Activated CD4-positive, alpha-beta memory T cell treated with anti-CD3 and anti-CD28 coated beads for 36 hours (primary cell): ENCODE data around the gene KDM6B. TPM values are rescaled to one million over a fixed set of nuclear protein-coding genes. Genes with fewer than 3 reads are reported as not detected.

ENCODE experiments used
- CTCF ChIA-PET: fragments of 350-600 bp; sonication (Branson Sonifier 250); formaldehyde crosslinking; loops from one replicate; lab custom pipeline; 2021; ENCODE audit warnings: antibody characterized with exemption, inconsistent platforms; lab: Charles Lee
- POLR2A ChIA-PET: fragments of 350-600 bp; sonication (Branson Sonifier 250); formaldehyde crosslinking; loops from one replicate; lab custom pipeline; 2021; ENCODE audit warnings: antibody characterized with exemption; lab: Charles Lee
- DNase-seq: peaks from one replicate; pipeline ENCODE4 v3.0.0-alpha.2; 2020
- H3K27ac Mint-ChIP-seq: one replicate; pipeline ENCODE4 v1.8.0; 2021; ENCODE audit warnings: mixed read lengths
- H3K27me3 Mint-ChIP-seq: one replicate; pipeline ENCODE4 v1.8.0; 2021; ENCODE audit warnings: mixed read lengths
- H3K36me3 Mint-ChIP-seq: one replicate; pipeline ENCODE4 v1.8.0; 2021; ENCODE audit warnings: mixed read lengths
- H3K4me1 Mint-ChIP-seq: one replicate; pipeline ENCODE4 v1.8.0; 2021; ENCODE audit warnings: low read depth, mixed read lengths
- H3K4me3 Mint-ChIP-seq: one replicate; pipeline ENCODE4 v1.8.0; 2021; ENCODE audit warnings: mild to moderate bottlenecking, mixed read lengths
- H3K9me3 Mint-ChIP-seq: one replicate; pipeline ENCODE4 v1.8.0; 2021; ENCODE audit warnings: mixed read lengths
- intact Hi-C: fragments of 100-400 bp; cut with micrococcal nuclease; formaldehyde crosslinking; loops from one replicate; pipeline ENCODE4 v1.15.1; 2023
- total RNA-seq, 2 experiments: library from RNA; stranded (reverse); gene quantifications; one replicate each; pipeline ENCODE4 v1.2.3, GENCODE V29; 2021

KDM6B gene
- total RNA-seq, 2 experiments from 2014 or later: 44.1 to 49.6 TPM

GRCh38 chr17:7864995-7865650 lies 31.1 kb downstream of the KDM6B start:
- POLR2A ChIA-PET: interaction anchor here (0.5 to 0.6 kb wide), 2 partner anchors 67 to 73 kb away, joined by 3 read pairs; partner anchors contain the start of genes CNTROB and TRAPPC1

DNA sequence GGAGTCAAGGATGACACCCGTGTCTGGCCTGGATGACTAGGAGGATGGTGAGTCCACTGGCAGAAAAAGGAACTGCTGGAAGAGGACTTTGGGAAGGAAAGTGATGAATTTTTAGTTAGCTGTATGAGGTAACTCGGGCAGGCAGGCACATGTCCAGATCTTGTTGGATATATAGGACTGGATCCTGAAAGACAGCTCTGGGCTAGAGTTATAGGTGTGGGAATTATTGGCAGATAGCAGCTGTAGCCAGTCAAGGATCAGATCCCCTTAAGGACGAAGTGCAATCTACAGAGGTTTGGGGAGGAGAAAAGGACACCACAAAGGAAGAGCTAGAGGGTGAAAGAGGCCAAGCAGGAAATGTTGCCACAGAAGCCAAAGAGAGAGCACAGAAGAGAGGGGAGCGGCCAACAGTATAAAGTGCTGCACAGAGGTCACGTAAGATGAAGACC lies 33.9 kb downstream of the KDM6B start:
- H3K4me3 Mint-ChIP-seq: no peak overlapping the region
- H3K36me3 Mint-ChIP-seq: peaks cover 12% of the 10 kb centered on the region
- CTCF ChIA-PET: interaction anchor here (1.2 to 3.2 kb wide), 4 partner anchors 10 to 122 kb away, joined by 5 to 19 read pairs (median 10); no protein-coding TSS in a partner anchor
- DNase-seq: no peak
- POLR2A ChIA-PET: interaction anchor here (1.3 kb wide), 1 partner anchor 122 kb away, joined by 3 read pairs; no protein-coding TSS in a partner anchor
- H3K4me1 Mint-ChIP-seq: peaks cover 25% of the 10 kb centered on the region
- H3K27ac Mint-ChIP-seq: peak overlapping the region; percentile 60
- intact Hi-C loops: no loop called here
- no peaks in the 10 kb centered on the region for H3K27me3 Mint-ChIP-seq
- no peaks in the 10 kb centered on the region for H3K9me3 Mint-ChIP-seq

More at GRCh38 chr17:7864995-7865650, 31.1 kb downstream of the KDM6B start:
- Mint-ChIP-seq H3K4me3 (no peak overlapping the region), H3K27ac (no peak overlapping the region), H3K9me3 (no peaks in the 10 kb centered on the region), H3K4me1 (peaks cover 25% of the 10 kb centered on the region), H3K36me3 (peaks cover 14% of the 10 kb centered on the region), H3K27me3 (no peaks in the 10 kb centered on the region)
- CTCF ChIA-PET: interaction anchor here (0.6 to 9.3 kb wide), 9 partner anchors 8 to 207 kb away, joined by 3 to 134 read pairs (median 4); partner anchors contain the start of gene NAA38
- intact Hi-C loops: no loop called here
- no peak for DNase-seq

DNA sequence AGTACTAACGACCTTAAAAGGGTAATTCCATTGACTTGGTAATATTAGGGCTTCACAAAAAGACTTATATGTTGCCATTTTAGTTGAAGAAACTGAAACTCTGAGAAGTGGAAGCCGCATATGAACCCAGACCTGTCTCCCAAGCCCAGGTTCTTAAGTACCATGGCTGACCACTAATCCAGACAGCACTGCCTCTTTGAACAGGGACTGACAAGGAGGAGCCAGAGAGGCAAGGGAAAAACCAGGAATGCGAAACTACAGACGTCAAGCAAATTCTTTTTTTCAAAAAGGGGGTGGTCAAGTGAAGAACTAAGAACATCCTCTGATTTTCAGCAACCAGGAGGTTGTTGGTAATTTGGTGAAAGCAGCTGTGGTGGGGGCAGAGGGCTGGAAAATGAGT lies 39.0 kb downstream of the KDM6B start:
- intact Hi-C loops: no loop called here
- Mint-ChIP-seq H3K4me1 (peaks cover 12% of the 10 kb centered on the region), H3K27ac (no peak overlapping the region), H3K4me3 (no peak overlapping the region), H3K27me3 (no peaks in the 10 kb centered on the region), H3K9me3 (no peaks in the 10 kb centered on the region), H3K36me3 (peaks cover 9% of the 10 kb centered on the region)
- ChIA-PET POLR2A (interaction anchor here (1.4 kb wide), 1 partner anchor 16 kb away, joined by 3 read pairs; the partner anchor contains the start of gene NAA38), CTCF (interaction anchor here (0.6 to 4.4 kb wide), 2 partner anchors 9 to 11 kb away, joined by 3 to 26 read pairs; no protein-coding TSS in a partner anchor)
- no peak for DNase-seq

GRCh38 chr17:7875804-7876370 lies 41.9 kb downstream of the KDM6B start:
- no peak overlapping the region for H3K27ac Mint-ChIP-seq
- H3K4me3 Mint-ChIP-seq: no peak overlapping the region
- POLR2A ChIA-PET: interaction anchor here (0.5 kb wide), 1 partner anchor 25 kb away, joined by 3 read pairs; no protein-coding TSS in a partner anchor
- intact Hi-C loops: no loop called here
- DNase-seq: no peak
- no peaks in the 10 kb centered on the region for H3K27me3 Mint-ChIP-seq
- H3K9me3 Mint-ChIP-seq: no peaks in the 10 kb centered on the region
- CTCF ChIA-PET: interaction anchor here (1.0 to 1.1 kb wide), 2 partner anchors 19 to 113 kb away, joined by 3 read pairs; partner anchors contain the start of gene NAA38
- no peaks in the 10 kb centered on the region for H3K4me1 Mint-ChIP-seq
- H3K36me3 Mint-ChIP-seq: peaks cover 9% of the 10 kb centered on the region

GRCh38 chr17:7878234-7878633 lies 44.2 kb downstream of the KDM6B start:
- DNase-seq: no peak
- intact Hi-C loops: no loop called here
- Mint-ChIP-seq H3K4me1 (no peaks in the 10 kb centered on the region), H3K9me3 (no peaks in the 10 kb centered on the region), H3K27ac (no peak overlapping the region), H3K27me3 (no peaks in the 10 kb centered on the region), H3K4me3 (no peak overlapping the region), H3K36me3 (peaks cover 6% of the 10 kb centered on the region)
- POLR2A ChIA-PET: interaction anchor here (0.5 kb wide), 1 partner anchor 19 kb away, joined by 3 read pairs; no protein-coding TSS in a partner anchor
- CTCF ChIA-PET: interaction anchor here (0.7 to 2.3 kb wide), 2 partner anchors 11 to 15 kb away, joined by 4 to 9 read pairs; no protein-coding TSS in a partner anchor

DNA sequence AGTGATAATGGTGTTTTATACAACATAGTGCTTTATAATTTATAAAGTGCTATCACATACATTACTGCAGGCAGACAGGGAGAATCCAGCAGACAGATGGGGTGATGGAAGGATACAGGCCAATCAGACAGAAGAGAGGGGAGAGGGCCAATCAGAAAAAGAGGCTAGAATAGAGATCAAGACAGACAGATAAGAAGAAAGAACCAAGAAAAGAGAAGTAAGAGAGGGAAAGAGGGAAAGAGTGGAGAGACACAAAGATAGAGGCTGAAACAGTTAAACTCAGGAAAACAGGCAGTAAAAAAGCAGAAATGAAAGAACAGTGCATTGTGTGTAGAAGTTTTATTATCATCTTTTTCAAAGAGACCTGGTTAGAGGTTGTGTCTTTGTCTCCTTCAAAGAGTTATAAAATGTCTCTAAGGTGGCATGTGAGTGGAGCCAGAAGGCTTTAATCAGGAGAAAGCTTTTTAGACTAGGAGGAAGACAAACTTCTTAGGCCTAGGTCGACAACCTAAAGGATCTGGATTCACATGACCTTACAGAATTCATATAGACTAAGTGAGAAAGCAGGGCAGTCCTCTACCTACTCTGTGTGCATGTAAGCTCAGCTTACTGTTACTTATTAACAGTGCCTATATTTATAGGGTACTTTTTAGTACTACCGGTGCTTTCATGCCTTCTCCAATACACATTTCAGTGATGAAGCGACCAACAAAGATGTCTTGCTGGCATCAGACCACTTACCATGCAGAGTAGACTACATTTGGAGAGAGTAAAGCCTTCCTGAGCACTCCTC lies 46.3 kb downstream of the KDM6B start:
- no peaks in the 10 kb centered on the region for H3K27me3 Mint-ChIP-seq
- intact Hi-C loops: no loop called here
- H3K4me3 Mint-ChIP-seq: no peak overlapping the region
- ChIA-PET POLR2A (no interaction called here), CTCF (interaction anchor here (1.5 kb wide), 1 partner anchor 19 kb away, joined by 3 read pairs; no protein-coding TSS in a partner anchor)
- no peak for DNase-seq
- H3K36me3 Mint-ChIP-seq: no peaks in the 10 kb centered on the region
- no peaks in the 10 kb centered on the region for H3K9me3 Mint-ChIP-seq
- H3K4me1 Mint-ChIP-seq: no peaks in the 10 kb centered on the region
- no peak overlapping the region for H3K27ac Mint-ChIP-seq

DNA sequence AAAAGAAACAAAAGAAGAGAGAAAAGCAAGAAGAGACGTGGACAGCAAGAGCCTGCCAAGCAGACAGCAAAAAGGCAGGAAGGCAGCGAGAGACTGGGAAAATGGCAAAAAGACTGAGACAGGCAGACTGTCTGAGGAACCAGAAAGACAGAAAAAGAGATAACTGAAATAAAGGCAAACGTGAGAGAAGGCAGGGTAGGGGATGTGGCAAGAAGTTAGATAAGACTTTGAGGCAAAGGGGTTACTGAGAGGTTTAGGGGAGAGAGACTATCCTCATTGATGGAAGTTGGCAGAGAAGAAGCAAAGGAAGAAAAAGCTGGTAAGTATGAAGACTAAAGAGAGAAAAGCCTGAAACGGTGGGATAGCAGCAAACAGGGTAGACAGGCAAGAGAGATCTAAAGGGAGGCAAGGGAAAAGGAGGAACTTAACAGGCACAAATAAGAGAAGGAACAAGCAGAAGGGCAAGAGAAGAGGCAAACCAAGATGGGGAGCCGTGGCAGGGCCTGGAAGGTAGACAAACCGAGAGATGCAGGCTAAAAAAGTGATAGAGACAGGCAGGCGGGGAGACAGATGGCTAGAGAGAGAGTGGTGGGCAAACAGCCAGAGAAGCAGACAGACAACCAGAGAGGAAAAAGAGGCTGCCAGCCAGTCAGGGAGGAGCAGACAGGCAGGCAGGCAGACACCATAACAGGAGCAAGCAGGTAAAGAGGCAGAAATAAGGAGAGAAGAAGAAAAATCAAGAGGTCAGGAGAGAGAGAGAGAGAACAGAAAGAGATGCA lies 47.4 kb downstream of the KDM6B start:
- H3K4me1 Mint-ChIP-seq: no peaks in the 10 kb centered on the region

GRCh38 chr17:7882068-7882467 lies 48.1 kb downstream of the KDM6B start:
- H3K27ac Mint-ChIP-seq: no peak overlapping the region
- peaks cover 5% of the 10 kb centered on the region for H3K36me3 Mint-ChIP-seq
- CTCF ChIA-PET: interaction anchor here (1.0 kb wide), 1 partner anchor 108 kb away, joined by 3 read pairs; no protein-coding TSS in a partner anchor
- H3K4me1 Mint-ChIP-seq: no peaks in the 10 kb centered on the region
- POLR2A ChIA-PET: no interaction called here
- no peak for DNase-seq
- H3K9me3 Mint-ChIP-seq: no peaks in the 10 kb centered on the region
- H3K4me3 Mint-ChIP-seq: no peak overlapping the region
- intact Hi-C loops: no loop called here
- H3K27me3 Mint-ChIP-seq: no peaks in the 10 kb centered on the region

More for the DNA sequence above, 47.4 kb downstream of the KDM6B start:
- no peak for DNase-seq
- peaks cover 5% of the 10 kb centered on the region for H3K36me3 Mint-ChIP-seq
- H3K4me3 Mint-ChIP-seq: no peak overlapping the region
- no peak overlapping the region for H3K27ac Mint-ChIP-seq
- CTCF ChIA-PET: no interaction called here
- no peaks in the 10 kb centered on the region for H3K27me3 Mint-ChIP-seq
- POLR2A ChIA-PET: no interaction called here
- intact Hi-C loops: no loop called here
- H3K9me3 Mint-ChIP-seq: no peaks in the 10 kb centered on the region

DNA sequence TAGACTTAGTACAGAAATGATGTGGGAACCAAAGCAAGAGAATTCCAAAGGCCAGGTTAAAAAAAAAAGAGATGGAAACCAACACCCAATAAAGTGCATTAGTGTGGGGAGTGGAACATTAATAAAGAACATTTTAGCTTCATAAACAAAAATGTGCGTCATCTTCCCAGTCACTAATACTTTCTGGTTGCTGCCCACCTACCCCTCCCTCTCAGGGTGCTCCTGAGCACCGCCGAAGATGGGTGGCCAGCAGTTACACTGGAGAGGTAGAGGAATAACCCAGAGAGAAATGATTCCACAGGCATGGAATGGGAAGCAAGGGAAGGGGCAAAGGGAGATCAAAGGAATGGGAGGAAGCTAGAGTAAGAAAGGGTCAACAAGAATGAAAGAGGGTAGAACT lies 48.6 kb downstream of the KDM6B start:
- Mint-ChIP-seq H3K27ac (no peak overlapping the region), H3K4me3 (no peak overlapping the region), H3K4me1 (no peaks in the 10 kb centered on the region), H3K36me3 (peaks cover 5% of the 10 kb centered on the region), H3K27me3 (no peaks in the 10 kb centered on the region), H3K9me3 (no peaks in the 10 kb centered on the region)
- intact Hi-C loops: no loop called here
- POLR2A ChIA-PET: no interaction called here
- no peak for DNase-seq
- CTCF ChIA-PET: interaction anchor here (0.7 to 1.0 kb wide), 4 partner anchors 15 to 556 kb away, joined by 3 to 6 read pairs (median 3); no protein-coding TSS in a partner anchor
